ENCODE measurements around the gene CECR2. TPM values are rescaled to one million over a fixed set of nuclear protein-coding genes. Genes with fewer than 3 reads are reported as not detected.

Gene CECR2
- total RNA-seq, 1 donor from 2014 or later, result 10.0 TPM

DNA sequence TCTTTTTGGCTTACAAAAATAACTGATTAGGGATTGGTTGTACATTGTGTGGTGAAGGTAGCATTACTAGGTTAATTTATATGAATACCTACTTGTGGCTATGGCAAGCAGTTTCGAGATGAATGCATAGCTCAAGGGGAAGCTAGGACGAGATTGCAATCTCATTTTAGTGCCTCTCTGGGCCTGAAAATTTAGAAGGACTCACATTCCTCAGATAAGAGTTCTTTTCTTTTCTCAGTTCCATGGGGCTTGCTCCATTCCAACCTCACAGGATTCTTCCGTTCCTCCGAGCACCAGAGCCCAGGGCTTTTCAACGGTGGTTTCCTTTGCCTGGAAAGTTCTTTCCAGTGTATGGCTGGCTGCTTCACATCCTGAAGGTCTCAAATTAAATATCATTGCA lies 82.1 kb downstream of the CECR2 start:
- no peak for DNase-seq (ENCODE audit: low spot score)

DNA sequence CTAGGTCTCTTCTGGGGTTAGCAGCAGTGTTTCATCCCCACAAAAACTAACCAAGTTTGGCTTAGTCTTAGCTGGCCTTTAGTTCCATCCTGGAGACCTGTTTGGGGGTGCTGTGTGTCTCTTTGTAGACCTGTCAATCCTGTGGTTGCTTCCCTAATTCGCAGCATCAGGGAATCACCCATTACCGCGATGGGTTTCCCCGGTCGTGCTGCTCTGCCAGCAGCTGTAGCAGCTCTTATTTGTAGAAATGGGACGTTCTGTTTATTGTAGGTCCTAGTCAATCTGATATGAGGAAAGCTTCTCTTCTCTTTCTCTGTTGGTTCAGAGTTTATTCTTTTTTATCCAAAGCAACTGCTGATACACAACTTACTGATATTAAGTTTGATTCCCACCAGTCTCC lies 91.6 kb downstream of the CECR2 start:
- DNase-seq (ENCODE audit: low spot score), result no peak

DNA sequence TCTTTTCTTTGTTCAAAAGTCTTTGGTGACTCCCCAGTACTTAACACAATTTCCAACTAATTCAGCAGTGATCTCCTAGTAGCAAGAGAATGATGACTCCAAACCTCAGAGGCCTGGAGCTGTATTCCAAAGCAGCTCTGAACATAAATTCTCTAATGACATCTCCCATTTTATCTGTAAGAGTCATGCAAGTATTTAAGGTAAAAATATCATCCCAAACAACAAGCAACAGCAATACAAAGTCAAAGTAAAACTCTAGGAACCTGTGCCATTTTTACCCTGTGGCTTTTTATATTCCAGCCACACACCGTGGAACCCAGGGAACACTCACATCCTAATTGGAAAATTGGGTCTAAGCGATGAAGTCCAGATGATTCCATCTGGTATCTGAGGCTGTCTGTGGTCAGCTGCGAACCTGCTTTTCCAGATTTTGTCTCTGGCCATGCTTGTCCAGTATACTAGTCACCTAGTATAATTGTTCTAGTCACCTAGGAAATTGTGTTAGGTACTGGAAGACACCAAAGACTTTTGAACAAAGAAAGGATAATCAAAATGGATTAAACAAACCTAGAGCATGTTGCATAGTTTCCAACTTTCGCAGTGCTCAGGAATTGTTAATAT lies 101.7 kb downstream of the CECR2 start:
- no peak for DNase-seq (ENCODE audit: low spot score)

DNA sequence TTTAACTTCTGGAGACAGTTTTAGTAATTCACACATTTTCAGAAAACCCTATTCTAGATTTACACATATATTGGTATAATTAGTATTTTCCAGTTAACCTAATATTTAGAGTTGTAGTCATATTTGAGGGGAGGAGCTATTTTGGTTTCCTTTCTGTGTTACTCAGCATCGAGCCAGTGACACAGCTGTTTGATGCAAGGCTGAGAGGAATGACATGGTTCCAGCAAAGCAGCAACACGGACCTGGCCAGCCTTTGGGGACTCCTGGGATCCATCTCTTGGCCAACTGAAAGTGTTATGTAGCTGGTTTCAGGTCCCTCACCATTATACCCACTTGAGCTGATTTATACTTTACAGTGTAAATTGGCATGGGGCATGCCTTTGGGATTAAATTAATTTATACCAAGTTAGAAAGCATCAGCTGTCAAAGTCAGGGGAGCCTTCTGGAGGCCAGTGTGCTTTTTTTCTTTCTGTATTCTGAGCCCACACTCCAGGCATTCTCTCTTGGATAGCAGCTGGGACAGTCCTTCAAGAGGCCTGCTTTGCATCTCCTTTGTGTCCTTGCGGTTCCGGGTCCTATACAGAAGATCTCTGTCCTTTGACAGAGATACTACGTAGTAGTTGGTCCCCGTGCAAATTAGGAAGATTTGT lies 102.8 kb downstream of the CECR2 start:
- no peak for DNase-seq (ENCODE audit: low spot score)

DNA sequence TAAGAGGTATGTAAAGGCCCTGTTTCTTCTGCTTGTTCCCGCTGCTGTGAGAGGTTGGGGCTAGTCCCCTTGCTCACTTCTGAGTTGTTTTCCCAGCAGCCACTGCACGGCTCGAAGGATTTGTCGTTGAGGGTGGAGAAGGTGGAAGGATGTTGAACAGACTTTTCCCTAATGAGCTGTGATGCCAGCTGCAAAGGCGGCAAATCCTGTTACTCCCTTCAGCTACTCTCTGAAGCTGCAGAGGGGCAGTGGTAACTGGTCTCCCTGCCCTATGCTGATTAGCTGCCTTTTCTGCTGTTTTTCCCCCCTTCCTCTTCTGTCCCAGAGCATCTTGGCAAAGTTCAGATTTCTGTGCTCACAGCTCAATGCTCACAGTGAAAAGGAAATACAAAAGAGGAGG lies 103.7 kb downstream of the CECR2 start:
- no peak for DNase-seq (ENCODE audit: low spot score)

DNA sequence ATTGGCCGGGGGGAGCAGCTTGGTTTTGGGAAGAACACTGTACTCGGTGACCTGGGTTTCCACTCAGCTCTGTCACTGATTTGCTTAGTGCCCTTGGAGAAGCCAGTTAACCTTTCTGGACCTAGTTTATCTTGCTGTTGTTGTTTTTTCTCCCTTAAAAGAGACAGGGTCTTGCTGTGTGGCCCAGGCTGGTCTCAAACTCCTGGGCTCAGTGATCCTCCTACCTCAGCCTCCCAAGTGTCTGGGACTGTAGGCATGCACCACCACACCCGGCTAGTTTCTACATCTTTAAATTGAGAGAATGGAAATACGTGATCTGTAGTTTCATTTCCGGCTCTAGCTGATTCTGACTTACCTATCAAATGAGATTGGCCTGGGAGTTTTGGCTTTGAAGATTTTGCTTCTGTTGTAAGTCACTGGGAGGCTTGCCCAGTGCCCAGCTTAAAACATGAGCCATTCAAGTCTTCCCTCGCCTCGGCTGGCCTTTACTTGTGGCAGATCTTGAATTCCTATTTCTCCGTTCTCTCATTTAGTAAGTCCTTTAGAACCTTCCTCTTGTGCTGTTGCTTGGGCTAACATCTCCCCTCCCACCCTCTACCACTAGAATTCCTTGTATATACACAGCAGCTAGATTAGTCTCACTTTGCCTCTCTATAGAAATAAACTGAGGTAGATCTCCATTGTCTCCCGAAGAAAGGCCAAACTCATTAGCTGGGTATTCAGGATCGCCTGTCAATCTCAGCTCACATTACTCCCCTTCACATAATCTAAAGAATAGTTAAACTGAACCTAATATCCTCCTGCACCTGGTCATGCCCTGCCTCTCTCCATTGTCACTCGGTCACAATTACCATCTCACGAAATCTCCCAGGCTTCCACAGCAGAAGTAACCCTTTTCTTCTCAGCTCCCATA lies 106.3 kb downstream of the CECR2 start:
- DNase-seq (ENCODE audit: low spot score), result no peak

DNA sequence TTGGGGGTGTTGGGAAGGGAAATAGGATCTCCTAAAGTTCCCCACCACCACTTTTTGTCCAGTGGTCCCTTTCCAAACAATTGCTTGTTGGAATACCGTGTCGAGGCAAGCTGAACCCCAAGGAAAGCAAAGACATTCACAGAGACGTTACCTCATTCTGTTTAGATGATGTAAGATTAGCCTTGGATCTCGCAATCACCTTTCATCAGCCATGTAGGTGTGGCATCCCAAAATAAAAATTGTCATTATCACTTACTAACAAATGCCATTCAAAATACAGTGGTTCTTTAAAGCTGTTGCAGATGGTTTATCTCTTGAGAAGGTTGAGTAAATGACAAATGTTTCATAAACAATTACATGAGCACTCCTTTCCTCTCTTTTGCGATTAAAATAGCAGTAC lies 107.6 kb downstream of the CECR2 start:
- DNase-seq (ENCODE audit: low spot score), result no peak

DNA sequence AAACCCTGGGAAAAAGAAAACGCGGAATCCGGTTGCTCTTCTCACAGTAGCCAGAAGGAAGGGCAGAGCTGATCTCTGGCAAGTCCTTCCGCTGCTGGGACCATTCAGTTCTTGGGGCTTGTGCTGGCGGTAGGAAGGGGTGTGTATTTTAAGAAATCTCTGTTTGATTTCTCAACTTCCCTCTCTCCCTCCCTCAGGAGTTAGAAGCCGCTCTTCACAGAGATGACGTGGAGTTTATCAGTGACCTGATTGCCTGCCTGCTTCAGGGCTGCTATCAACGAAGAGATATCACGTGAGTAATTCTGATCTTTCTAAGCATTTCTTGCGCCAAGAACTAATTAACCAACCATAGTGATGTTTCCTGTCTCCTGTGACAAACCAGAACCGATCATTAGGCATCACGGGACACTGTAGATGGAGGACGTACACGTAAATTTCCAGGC lies 108.2 kb downstream of the CECR2 start:
- no peak for DNase-seq (ENCODE audit: low spot score)

DNA sequence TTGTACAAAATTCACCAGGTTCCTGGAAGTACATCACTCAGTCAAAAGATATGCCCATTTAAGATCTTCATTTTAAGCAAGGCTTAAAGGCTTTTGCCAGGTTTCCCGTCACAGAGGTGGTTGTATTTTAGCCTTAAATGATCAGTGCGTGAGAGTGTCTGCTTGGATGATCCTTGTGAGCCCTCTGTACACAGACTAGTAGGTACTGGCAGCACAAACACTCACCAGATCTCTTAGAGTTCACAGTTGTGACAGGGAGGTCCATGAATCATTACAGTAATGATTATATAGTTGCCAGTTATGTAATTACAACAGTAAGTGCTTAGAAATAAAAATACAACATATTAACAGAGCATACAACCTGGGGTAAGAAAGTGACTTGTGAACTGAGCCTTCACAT lies 109.9 kb downstream of the CECR2 start:
- DNase-seq (ENCODE audit: low spot score), result no peak

DNA sequence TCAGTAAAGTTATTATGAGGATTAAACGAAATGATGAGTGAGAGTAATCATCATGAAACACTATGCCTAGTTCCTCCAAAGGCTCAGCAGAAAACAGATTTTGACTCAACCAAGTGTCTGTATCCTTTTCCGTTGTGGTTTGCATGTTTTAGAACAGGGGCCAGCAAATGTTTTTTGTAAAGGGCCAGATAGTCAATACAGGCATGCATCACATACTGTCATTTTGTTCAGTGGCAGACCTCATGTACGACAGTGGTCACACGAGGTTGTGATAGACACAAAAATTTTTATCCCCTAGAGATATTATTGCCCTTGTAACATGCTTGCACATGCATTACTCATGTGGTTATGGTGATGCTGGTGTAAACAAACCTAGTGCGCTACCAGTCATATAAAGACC lies 112.2 kb downstream of the CECR2 start:
- no peak for DNase-seq (ENCODE audit: low spot score)

DNA sequence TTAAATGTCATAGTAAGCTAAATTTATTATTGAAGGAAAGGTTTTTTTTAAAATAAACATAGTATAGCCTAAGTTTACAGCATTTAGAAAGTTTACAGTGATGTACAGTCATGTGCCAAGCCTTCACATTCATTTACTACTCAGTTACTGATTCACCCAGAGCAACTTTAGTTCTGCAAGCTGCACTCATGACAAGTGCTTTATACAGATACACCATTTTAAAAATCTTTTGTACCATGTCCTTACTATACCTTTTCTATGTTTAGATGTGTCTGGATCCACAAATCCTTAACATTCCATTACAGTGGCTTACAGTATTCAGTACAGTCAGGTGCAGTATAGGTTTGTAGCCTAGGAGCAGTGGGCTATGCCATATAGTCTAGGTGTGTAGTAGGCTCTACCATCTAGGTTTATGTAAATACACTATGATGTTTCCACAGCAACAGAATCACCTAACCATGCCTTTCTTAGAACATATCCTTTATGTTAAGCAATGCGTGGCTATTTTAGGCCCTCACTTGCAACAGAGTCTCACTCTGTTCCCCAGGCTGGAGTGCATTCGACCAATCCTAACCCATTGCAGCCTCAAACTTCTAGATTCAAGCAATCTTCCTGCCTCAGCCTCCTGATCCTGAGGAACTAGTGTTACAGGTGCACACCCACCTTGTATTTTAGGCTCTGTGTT lies 114.6 kb downstream of the CECR2 start:
- no peak for DNase-seq (ENCODE audit: low spot score)

DNA sequence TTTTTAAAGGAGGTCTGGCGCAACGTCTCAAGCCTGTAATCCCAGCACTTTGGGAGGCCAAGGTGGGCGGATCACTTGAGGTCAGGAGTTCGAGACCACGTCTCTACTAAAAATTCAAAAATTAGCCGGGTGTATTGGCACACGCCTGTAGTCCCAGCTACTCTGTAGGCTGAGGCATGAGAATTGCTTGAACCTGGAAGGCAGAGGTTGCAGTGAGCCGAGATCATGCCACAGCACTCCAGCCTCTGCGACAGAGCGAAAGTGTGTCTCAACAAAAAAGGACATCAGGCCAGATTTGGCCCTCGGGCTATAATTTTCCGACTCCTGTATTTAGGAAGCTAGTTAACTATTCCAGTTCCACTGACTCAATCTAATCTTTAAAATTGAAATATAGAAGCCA lies 115.3 kb downstream of the CECR2 start:
- DNase-seq (ENCODE audit: low spot score), result no peak

DNA sequence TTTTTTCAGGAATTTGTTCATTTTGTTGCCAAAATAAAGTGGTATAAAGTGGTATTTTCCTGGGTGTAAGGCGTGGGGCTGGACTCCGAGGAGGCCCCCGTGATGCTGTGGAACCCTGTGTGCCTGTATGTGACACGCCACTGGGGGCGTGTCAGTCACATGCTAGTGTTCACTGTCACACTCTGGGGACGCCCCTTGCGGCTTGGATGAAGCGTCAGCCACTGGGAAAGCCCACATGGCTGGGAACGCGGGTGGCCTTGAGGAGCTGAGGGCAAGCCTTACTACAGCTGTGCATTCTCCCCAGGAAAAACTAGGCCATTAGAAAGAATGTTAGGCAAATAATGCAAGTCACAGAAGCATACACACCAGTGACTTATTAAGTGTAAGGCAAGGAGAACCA lies 117.1 kb downstream of the CECR2 start:
- no peak for DNase-seq (ENCODE audit: low spot score)

DNA sequence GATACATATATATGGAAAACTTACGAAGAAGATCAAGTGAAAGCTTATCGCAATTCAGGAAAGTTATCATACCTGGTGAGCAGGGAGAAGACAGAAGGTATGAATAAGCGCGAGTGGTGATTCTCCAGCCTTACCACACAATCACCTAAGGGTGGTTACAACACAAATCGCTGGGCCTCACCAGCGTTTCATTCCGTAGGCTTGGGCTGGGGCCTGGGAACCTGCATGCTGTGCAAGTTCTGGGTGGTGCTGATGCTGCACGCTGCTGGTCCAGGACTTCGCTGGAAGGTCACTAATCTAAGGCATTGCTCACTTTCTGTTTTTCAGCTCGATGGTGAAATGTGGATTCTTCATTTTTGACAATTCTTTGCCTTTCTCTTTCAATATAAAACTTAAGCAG lies 117.5 kb downstream of the CECR2 start:
- DNase-seq (ENCODE audit: low spot score), result no peak

DNA sequence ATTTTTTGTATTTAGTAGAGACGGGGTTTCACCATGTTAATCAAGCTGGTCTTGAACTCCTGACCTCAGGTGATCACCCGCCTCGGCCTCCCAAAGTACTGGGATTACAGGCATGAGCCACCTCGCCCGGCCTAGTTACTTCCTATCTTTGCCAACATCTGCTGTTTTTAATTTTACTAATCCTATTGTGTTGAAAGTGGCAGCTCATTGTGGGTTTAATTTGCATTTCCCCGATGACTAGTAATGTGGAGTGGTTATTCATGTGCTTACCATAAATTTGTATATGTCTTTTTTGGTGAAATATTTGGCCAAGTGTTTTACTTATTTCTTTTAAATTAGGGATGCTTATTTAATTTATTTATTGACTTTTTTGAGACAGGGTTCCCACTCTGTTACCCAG lies 119.8 kb downstream of the CECR2 start:
- DNase-seq (ENCODE audit: low spot score), result no peak

DNA sequence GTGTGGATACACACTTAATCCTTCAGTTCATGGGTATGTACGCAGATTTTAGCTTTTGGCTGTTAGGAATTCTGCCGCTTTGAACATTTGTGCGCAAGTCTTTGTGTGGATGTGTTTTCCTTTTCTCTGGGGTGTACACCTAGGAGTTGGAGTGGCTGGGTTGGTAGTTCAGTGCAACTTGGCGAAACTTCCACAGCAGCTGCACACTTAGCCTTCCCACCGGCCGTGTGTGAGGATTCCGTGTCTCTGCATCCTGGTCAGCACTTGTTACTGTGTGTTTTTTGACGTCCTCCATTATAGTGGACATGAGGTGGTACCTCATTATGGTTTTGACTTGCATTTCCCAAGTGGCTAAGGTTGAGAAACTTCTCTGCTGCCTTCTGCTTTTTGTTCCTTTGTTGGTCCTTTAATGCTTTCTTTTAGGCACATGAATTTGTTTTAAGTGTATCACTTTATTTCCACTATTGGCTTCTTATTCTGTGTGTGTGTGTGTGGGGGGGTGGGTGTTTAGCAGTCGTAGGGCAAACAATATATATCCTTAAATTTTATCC lies 121.9 kb downstream of the CECR2 start:
- DNase-seq (ENCODE audit: low spot score), result no peak

DNA sequence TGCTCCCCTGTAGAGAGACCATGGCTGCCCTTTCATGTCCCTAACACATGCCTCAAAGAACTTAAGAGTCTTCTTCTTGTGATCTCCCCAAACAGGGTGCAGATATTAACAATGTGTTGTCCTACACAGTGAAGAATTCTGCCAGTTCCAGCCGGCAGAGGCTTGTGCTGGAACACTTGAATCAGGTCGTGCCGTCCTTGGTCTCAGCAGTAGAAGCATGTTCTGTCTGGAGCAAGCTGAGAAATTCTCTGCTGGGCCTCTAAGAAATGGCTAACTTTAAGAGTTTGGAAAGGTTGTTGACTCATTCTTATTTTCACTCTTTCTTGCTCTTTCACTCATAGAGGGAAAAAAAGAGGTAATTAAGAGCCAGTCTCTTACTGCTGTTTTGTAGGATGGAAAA lies 123.0 kb downstream of the CECR2 start:
- DNase-seq (ENCODE audit: low spot score), result no peak

DNA sequence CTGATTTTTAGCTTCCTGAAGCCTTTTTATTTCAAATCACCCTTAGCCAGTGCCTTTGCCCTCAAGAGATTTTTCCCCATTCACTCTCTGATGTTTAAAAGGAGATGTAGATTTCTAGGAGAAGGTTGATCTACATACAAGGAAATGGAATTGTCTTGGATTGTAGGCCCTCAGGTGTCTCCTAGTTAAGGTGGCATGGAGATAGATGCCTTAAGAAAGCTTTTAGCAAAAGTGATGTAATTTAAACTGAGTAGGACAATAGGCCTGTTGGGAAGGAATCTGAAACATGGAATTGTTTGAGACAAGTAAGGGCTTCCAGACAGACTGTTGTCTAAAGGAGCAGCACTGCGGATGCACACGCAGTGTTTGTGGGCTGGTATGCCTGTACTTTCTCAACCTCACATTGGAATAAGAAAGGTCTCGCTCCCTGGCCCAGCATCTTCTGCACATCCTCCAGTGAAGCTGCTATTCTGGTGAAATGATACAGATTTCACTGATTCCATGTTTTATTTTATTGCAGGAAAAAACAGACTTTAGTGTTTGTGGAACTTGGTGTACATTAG lies 124.2 kb downstream of the CECR2 start:
- DNase-seq (ENCODE audit: low spot score), result no peak

DNA sequence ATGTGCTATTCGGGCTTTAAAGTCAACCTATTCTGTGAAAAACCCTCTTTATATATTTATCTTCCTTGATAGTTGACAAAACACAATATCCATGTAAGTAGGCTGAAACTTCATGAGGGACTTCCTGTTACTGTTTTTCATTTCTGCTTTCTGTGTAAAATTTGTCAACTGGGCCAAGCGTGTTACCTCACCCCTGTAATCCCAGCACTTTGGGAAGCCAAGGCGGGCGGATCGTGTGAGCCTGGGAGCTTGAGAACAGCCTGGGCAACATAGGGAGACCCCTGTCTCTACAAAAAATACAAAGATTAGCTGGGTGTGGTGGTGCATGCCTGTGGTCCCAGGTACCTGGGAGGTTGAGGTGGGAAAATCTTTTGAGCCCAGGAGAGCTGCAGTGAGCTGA lies 127.6 kb downstream of the CECR2 start:
- no peak for DNase-seq (ENCODE audit: low spot score)

DNA sequence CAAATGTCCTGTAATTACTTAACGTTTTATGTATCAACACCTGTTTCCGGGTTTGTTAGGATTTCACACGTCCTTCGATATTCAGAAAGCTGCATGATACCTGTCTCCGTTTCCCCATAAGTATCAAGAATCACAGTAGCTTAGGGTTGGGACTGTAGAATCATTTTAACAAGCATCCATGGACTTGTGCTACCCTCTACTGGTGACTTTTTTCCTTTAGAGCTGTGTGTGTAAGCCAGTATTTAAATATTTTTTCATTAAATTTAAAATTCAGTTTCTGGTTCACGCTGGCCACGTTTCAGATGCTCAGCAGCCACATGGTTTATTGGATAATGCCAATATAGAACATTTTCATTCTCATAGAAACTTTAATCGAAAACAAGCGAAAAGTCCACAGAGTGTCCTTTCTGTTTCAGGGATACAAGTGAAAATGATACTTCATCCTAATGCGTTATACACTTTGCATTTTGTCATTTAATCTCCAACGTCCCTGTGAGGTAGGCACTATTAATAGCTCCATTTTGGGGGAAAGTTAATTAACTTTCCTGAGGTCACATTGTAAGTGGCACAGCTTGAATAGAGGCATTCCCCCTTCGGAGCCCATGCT lies 132.5 kb downstream of the CECR2 start:
- no peak for DNase-seq (ENCODE audit: low spot score)

DNA sequence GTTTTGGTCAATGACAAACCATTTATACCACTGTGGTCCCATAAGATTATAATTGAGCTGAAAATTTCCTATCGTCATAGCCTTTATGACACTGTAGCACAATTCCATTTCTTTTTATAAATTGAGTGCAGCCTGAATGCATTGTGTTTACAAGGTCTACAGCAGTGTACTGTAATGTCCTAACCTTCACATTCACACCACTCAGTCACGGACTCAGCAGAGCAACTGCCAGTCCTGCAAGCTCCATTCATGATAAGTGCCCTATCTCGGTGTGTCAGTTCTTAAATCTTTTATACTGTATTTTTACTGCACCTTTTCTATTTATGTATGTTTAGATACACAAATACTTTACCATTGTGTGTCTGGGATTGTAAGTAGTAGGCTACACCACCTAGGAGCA lies 138.8 kb downstream of the CECR2 start:
- no peak for DNase-seq (ENCODE audit: low spot score)
